Inferior parietal cortex (tissue), 1 donor: Measurements from ENCODE around the gene ARHGAP28.
"Not testable (repeated sequence)": the region's sequence is repeated elsewhere in the genome, so short reads cannot be mapped to it uniquely, and the experiment has no call there.

Experiments used
- DNase-seq: peaks from one replicate; pipeline ENCODE4 v3.0.0-alpha.2; 2016; ENCODE audit errors: extremely low spot score

Gene ARHGAP28

GRCh38 chr18:6775702-6776101 is 46.2 kb downstream of the ARHGAP28 start:
- DNase-seq, result no peak

GRCh38 chr18:6776188-6776587 is 46.7 kb downstream of the ARHGAP28 start:
- no peak for DNase-seq

GRCh38 chr18:6777509-6777908 is 48.0 kb downstream of the ARHGAP28 start:
- no peak for DNase-seq

- DNase-seq, result no peak
These were observed 49.1 kb downstream of the ARHGAP28 start for GRCh38 chr18:6778459-6779247.

DNA sequence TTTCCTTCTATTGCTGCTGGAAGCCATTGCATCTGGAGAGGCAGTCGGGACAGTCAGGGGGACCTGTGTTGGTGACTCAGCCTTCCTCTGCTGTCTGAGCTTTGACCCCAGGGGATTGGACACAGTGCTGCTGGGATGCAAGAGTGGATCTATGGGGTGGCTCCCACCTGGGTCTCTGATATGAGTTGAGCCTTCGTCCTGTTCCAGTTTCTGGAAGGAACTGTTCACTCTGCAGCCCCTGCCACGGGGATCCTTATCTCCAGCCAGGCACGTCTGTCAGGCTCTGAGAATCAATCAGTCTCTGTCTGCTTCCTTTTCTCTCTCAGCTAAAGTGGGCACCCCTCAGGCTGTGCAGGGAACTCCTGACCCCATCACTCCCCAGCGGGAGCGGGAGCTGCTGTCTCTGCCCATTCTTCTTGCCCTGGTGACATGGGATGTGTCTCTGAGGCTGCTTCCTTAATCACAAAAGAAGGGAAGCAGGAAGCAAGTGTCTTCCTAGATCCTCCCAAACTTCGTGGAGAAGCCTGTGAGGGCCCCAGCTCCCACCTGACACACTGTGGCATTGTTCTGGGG is 51.7 kb downstream of the ARHGAP28 start:
- no peak for DNase-seq

DNA sequence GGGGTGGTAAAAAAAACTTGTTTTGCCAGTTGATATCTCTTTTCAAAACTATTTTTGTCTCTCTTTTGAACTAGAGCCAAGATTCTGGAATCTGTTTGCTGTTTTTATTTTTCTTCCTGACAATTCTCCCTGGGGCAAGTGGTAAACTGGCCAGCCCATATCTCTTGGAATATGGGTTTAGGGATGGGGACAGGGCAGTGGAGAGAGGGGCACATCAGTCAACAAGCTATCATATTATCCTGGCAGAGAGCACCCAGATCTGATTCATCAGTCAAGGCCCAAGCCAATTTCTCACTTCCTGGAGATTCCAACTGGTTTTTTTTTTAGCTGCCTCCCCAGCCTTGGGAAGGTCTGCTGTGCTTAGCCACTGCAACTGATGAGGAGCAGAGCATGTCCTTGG is 52.3 kb downstream of the ARHGAP28 start:
- DNase-seq, result no peak

DNA sequence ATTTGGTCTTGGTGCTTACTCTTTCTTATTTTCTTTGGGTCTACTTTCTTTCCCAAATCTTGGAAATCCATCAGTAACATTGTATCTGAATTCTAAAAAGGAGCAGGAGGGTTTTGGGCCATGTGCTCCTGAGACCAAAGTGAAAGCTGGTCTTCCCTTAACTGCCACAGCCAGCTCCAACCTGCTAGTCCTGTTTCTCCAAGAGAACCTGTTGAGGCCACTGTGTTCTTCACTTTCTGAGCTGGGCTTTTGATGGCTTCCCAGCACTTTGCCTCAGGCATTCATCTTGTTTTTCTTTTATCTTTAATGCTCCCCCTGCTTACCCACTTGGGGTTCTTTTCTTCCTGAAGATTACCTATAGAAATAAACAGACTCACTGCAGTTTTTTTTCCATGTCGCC is 53.3 kb downstream of the ARHGAP28 start:
- DNase-seq, result no peak

- no peak for DNase-seq
These were observed 54.5 kb downstream of the ARHGAP28 start for GRCh38 chr18:6784046-6784445.

- no peak for DNase-seq
These were observed 55.5 kb downstream of the ARHGAP28 start for GRCh38 chr18:6785001-6785400.

- DNase-seq, result no peak
These were observed 55.9 kb downstream of the ARHGAP28 start for GRCh38 chr18:6785411-6785810.

DNA sequence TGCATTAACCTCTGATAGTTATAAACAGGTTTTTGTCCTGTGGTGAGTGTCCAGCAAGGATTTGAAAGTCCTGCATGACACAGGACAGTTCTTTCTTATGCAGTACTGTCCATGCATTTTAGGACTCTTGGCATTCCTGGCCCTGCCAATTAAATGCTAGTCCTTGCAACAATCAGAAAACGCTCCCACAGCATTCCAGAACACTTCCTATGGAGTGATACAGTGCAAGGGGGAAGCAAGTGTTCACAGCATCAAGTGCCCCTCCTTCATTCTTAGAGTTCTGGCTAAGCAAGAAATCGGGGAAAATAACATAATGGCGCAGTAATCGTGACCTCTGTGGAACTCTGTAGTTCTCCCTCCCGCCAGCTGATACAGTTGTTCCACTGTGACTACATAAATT is 62.9 kb downstream of the ARHGAP28 start:
- no peak for DNase-seq

- no peak for DNase-seq
These were observed 63.9 kb downstream of the ARHGAP28 start for GRCh38 chr18:6793455-6793854.

GRCh38 chr18:6793986-6794385 is 64.5 kb downstream of the ARHGAP28 start:
- DNase-seq, result no peak

- DNase-seq, result no peak
These were observed 65.8 kb downstream of the ARHGAP28 start for GRCh38 chr18:6795307-6795706.

GRCh38 chr18:6796511-6796910 is 67.0 kb downstream of the ARHGAP28 start:
- no peak for DNase-seq

- DNase-seq, result no peak
These were observed 67.7 kb downstream of the ARHGAP28 start for GRCh38 chr18:6797171-6797570.

DNA sequence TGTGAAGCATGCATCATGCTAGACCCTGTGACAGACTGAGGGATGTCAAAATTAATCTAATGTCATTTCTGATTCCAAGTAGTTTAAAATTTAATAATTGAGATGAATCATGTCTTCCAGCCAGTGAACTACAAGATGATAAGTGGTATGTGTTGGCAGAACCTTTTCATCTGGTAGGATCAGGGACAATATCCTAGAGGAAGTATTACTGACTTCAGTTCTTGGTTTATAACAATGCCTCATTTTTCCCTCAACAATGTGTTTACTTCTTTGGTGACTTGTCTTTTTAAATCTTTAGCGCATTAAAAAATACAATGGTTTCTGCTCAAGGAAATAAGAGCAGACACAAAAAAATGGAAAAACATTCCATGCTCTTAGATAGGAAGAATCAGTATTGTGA is 69.4 kb downstream of the ARHGAP28 start:
- DNase-seq, result no peak

GRCh38 chr18:6800309-6800708 is 70.8 kb downstream of the ARHGAP28 start:
- not testable (repeated sequence) for DNase-seq

DNA sequence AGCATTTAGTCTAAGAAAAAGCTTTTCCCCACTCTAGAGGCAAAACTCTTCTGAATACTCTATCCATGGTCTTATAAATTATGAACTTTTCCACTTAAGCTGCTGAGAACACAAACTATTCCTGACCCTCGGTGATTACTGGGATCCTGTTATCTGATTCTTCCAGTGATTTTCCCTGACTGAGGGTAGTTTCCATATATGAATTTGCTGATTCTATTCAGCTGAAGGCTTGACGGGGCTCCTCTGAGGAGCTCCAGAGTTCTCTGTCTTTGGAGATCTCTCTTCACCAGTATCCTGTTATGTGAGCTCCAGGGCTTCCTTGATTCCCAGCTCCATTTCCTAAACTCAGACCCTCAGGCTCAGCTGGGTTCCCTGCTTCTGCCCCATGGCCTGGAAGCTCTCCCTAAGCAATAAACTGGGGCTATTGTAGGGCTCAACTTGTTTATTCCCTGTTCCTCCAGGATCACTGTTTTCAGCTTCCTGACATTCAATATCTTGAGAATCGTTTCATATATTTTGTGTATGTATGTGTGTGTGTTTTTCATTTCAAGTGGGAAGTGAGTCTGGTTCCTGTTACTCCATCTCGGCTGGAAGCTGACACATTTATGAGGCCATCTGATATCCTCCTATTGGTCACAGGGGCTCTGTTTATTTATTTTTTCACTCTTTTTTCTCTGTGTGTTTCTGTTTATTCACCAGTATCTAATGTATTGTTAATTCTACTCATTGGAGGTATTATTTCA is 78.2 kb downstream of the ARHGAP28 start:
- DNase-seq, result no peak

DNA sequence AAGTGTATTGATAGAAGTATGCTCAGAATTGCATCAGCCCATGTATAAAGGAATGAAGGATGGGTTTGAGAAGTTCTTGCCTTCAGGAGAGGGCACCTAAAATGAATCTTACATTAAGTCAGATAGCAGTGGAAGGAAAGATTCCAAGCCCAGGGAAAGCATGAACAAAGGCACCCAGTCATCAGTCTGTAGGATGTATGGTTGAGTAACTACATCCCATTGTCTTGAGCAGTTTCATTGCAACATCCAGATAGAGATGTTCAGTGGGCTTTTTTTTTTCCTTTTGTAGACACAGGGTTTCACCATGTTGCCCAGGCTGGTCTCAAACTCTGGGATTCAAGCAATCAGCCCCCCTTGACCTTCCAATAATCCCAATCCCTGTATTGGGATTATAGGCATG is 80.7 kb downstream of the ARHGAP28 start:
- no peak for DNase-seq

GRCh38 chr18:6811816-6812215 is 82.3 kb downstream of the ARHGAP28 start:
- no peak for DNase-seq

- DNase-seq, result no peak
These were observed 85.4 kb downstream of the ARHGAP28 start for GRCh38 chr18:6814882-6815425.

DNA sequence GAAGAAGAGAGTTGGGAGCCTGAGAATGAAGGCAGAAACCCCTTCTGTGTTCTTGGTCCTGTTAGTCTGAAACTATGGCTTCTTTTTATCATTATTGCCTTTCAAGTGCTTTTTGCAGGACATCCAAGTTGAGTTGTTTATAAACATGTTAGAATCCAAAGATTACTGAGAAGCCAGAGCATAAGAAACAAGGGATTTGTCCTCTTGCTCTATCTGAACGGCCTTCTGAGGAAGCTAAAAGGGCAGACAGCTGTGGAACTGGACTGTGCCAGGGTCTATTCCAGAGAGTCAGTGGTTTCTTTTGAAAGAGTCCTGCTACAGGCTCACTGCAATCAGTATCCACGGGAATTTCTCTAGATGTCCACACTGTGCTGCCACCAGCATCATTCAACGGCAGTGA is 86.6 kb downstream of the ARHGAP28 start:
- DNase-seq, result no peak
